ENCODE results near the gene HAPSTR1. TPM values are rescaled to one million over a fixed set of nuclear protein-coding genes. Genes with fewer than 3 reads are reported as not detected.

HAPSTR1 gene
- total RNA-seq, 4 donors from 2014 or later, result 39.1 to 53.1 (median 47.1) TPM

DNA sequence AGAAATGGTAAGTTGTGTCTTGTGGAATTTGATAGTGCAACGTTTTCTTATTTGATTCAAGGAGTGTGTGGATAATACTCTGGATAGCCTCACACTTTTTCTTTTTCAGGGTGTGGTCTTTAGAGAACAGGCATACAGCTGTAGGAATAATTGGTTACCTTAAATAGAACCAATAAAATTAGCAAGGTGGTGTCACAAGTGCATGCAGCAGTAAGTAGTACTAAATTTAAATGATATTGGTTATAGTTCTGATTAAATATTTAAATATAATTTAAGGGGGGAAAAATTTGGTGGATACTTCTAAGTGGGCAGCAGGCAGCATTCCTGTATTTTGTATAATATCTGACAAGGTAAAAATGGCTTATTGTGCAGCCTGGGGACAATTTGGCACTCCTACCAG lies 3.7 kb downstream of the HAPSTR1 start:
- WGBS, 2 donors, result 6 to 7% methylated on average over 1 of the region's 1 CpG
- no peak for TF ChIP-seq POLR2A (IDR thresholded peaks at IDR 0.05)
- TF ChIP-seq, protein P1, sequence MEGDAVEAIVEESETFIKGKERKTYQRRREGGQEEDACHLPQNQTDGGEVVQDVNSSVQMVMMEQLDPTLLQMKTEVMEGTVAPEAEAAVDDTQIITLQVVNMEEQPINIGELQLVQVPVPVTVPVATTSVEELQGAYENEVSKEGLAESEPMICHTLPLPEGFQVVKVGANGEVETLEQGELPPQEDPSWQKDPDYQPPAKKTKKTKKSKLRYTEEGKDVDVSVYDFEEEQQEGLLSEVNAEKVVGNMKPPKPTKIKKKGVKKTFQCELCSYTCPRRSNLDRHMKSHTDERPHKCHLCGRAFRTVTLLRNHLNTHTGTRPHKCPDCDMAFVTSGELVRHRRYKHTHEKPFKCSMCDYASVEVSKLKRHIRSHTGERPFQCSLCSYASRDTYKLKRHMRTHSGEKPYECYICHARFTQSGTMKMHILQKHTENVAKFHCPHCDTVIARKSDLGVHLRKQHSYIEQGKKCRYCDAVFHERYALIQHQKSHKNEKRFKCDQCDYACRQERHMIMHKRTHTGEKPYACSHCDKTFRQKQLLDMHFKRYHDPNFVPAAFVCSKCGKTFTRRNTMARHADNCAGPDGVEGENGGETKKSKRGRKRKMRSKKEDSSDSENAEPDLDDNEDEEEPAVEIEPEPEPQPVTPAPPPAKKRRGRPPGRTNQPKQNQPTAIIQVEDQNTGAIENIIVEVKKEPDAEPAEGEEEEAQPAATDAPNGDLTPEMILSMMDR (IDR thresholded peaks at IDR 0.05), result no peak

DNA sequence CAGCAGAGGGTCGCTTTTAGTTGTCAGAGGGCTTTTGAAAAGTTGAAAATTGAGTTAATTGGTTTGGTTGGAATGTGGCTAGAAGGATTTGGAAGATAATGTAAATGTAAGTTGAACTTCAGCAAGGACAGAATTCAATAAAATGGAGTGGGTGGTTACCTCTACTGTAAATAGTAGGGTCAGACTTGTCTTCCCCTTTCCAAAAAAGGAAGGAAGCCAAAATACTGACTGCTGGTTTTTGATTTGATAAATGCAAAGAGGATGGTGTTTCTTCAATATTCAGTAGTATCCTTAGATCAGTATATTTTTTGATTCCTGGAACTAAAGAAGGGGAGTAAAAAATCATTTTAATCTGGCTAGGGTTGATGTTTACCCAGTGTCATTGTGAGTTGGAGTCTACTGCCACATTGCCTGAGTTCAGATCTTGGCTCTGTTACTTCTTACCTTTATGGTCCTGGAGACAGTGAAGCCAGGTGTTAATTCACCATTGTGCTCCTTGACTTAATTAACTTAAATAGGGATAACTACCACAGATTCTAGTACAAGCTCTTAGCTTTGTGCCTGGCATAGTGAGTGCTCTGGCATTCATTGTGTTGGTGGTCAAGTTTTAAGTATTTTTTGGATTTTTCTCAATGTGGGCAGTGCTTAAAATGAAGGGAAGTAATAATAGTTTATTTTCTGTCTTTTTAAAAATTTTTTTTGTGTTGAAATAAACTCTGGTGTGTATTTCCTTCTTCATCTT lies 4.4 kb downstream of the HAPSTR1 start:
- DNase-seq (ENCODE audit: low spot score in 2 of 2), result no peak
- WGBS, 2 donors, result 55 to 79% methylated on average over 1 of the region's 1 CpG
- no peak overlapping the region for H3K4me3 ChIP-seq (ENCODE audit: low read depth, poor library complexity, severe bottlenecking)
- TF ChIP-seq, protein P1 (IDR thresholded peaks at IDR 0.05), result no peak
- intact Hi-C loops (cut with DNase I; ENCODE audit: low total_unique reads), result no loop called here

More for the DNA sequence above, 3.7 kb downstream of the HAPSTR1 start:
- no peak overlapping the region for H3K4me3 ChIP-seq (ENCODE audit: low read depth, poor library complexity, severe bottlenecking)
- no peak for DNase-seq (ENCODE audit: low spot score in 2 of 2)
- intact Hi-C loops (cut with DNase I; ENCODE audit: low total_unique reads), result no loop called here

DNA sequence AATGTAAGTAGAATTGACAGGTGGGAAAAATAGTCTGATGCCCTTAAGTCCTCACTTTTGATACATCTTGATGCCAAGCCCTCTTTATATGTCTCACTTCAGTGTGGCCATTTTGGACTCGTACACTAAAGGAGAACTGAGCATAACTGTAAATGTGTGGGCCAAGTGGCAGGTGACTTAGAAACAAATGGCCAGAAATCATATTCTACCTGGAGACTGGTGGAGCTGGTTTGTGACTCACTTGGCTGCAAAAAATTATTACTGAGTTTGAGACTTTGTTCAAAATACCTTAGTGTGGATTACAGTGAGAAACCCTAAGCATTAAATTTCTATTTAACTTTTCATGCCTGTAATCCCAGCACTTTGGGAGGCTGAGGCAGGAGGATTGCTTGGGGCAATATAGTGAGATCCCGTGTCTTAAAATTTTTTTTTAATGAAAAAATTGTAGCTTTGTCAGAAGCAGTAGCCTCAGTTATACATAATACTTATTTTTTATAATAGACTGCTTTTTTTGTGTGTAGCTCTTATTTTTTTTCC lies 5.0 kb downstream of the HAPSTR1 start:
- 37 to 48% methylated on average over 2 of the region's 2 CpGs for WGBS, 2 donors
- TF ChIP-seq POLR2A (IDR thresholded peaks at IDR 0.05), result no peak
- TF ChIP-seq, protein P1 (IDR thresholded peaks at IDR 0.05), result no peak
- H3K4me3 ChIP-seq (ENCODE audit: low read depth, poor library complexity, severe bottlenecking), result no peak overlapping the region
- intact Hi-C loops (cut with DNase I; ENCODE audit: low total_unique reads), result no loop called here
- DNase-seq (ENCODE audit: low spot score in 2 of 2), result no peak

GRCh38 chr16:9097266-9098219 lies 6.1 kb downstream of the HAPSTR1 start:
- WGBS, 2 donors, result 71 to 75% methylated on average over 10 of the region's 10 CpGs
- no peak for DNase-seq (ENCODE audit: low spot score in 2 of 2)
- no peak for TF ChIP-seq POLR2A (IDR thresholded peaks at IDR 0.05)
- TF ChIP-seq, protein P1 (IDR thresholded peaks at IDR 0.05), result no peak
- no peak overlapping the region for H3K4me3 ChIP-seq (ENCODE audit: low read depth, poor library complexity, severe bottlenecking)
- intact Hi-C loops (cut with DNase I; ENCODE audit: low total_unique reads), result no loop called here

DNA sequence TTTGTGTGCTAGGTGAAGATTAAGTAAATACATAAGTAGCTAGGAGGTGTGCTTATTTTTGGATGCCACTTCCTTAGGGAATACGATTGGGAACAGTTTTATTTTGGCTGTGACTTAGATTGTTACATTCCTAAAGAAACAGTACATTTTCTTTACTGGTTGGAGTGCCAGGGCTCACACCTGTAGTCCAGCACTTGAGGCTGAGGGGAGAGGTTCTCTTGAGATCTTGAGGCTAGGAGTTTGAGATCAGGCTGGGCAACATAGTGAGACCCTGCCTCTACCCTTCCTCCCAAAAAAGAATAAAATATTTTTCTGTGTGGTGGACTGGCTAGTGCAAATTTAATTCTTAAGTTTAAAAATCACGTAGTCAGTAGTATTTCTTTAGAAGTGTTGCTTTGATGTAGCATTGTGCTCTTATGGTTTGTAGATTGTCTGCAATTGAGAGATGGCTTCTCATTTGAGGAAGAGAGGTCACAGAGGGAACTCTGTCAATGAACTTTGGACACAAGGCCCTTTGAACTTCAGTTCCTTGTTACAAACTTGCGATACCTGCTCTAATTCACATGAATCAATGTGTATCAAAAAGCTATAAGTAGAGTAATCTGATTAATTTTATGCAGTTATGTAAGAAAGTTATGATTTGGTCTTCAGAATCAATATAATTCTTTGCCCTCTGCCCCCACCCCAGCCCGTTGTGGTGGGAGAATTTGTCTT lies 7.1 kb downstream of the HAPSTR1 start:
- intact Hi-C loops (cut with DNase I; ENCODE audit: low total_unique reads), result no loop called here
- no peak for TF ChIP-seq POLR2A (IDR thresholded peaks at IDR 0.05)
- TF ChIP-seq, protein P1 (IDR thresholded peaks at IDR 0.05), result no peak
- no peak overlapping the region for H3K4me3 ChIP-seq (ENCODE audit: low read depth, poor library complexity, severe bottlenecking)
- no peak for DNase-seq (ENCODE audit: low spot score in 2 of 2)
- WGBS, 2 donors, result 45% methylated on average over 4 of the region's 4 CpGs
